Activated CD4-positive, CD25-positive, alpha-beta regulatory T cell treated with anti-CD3 and anti-CD28 coated beads, Interleukin-2, amount 50 U/mL, for 24 hours (primary cell): Measurements from ENCODE around the gene RIPOR1.

Experiments used
- ATAC-seq, 2 donors: fragments of 150-1000 bp; cut with Tn5 transposase; one replicate each; pipeline ENCODE4 v1.10.0; 2021; ENCODE audit warnings: mild to moderate bottlenecking in 1 of 2, moderate library complexity in 1 of 2

RIPOR1 gene

DNA sequence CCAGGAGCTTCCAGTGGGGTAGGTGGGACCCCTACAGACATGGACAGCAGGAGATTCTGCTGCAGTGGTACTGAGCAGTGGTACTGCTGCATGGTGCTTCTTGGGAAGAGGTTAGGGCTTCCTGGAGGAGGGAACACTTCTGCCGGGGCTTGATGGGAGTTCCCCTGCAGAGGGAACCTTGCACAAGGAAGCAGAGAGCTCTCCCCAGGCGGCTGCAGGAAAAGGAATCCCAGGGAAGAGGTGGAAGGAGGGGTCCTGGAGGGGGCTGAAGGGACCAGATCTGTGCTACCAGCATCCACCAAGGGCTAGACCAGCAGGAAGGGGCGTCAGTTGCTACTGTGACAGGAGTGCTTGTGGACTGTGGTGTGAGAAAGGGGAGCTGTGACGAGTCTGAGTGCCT, 10.6 kb downstream of the RIPOR1 start:
- ATAC-seq = no peak

- ATAC-seq = no peak
These were observed 11.3 kb downstream of the RIPOR1 start for GRCh38 chr16:67539691-67540635.

- no peak for ATAC-seq
These were observed 12.1 kb downstream of the RIPOR1 start for GRCh38 chr16:67540756-67541155.

GRCh38 chr16:67541391-67542263, 13.0 kb downstream of the RIPOR1 start:
- no peak for ATAC-seq

DNA sequence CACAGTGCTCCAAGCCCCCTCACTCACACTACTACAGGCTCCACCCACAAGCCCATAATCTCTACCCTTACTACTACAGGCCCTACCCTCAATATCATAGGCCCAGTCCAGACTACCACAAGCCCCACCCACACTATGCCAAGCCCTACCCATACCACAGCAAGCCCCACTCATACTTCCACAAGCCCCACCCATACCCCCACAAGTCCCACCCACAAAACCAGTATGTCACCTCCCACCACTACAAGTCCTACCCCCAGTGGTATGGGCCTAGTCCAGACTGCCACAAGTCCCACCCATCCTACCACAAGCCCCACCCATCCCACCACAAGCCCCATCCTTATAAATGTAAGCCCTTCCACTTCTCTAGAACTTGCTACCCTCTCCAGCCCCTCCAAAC, 13.8 kb downstream of the RIPOR1 start:
- peak; percentile 74 to 76 for ATAC-seq

- no peak for ATAC-seq
These were observed 14.4 kb downstream of the RIPOR1 start for GRCh38 chr16:67543036-67543435.

GRCh38 chr16:67543582-67543981, 15.0 kb downstream of the RIPOR1 start:
- no peak for ATAC-seq

DNA sequence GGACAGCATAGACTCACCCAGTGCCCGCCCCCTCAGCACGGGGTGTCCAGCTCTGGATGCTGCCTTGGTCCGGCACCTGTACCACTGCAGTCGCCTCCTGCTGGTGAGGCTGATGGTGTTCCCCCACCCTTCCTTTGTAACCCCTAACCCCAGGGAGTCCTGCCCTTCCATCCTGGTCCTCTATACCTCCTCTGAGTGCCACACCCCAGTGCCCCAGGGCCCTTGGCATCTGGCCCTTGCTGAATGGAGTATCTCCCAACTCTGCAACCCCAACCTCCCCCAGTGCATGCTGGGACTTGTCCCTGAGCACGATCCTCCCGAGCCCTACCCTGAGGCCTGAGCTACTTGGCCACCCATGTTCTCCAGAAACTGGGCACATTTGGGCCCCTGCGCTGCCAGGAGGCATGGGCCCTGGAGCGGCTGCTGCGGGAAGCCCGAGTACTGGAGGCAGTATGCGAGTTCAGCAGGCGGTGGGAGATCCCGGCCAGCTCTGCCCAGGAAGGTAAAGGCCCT, 15.8 kb downstream of the RIPOR1 start:
- ATAC-seq = no peak

DNA sequence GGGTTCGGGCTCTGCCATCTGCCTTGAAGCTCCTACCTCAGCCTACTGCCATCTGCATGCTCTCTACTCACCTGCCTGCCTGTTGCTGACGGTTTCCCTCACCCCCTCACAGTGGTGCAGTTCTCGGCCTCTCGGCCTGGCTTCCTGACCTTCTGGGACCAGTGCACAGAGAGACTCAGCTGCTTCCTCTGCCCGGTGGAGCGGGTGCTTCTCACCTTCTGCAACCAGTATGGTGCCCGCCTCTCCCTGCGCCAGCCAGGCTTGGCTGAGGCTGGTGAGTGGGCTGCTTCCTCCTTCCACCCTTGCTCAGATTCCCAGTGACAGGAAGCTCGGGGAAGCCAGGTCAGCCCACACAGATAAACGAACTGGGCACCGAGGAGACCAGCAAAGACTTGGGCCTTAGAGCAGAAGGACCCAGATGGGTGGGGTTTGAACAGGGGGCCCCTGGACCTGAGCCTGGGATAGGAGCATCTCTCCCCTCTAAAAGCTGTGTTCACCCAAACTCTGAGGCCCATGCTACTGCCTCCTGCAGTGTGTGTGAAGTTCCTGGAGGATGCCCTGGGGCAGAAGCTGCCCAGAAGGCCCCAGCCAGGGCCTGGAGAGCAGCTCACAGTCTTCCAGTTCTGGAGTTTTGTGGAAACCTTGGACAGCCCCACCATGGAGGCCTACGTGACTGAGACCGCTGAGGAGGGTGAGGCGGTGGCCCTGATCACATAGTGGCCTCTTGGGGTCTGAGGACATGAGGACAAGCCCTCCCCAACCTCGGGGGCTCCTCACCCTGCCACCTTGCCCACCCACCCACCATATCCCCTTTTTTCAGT, 16.4 kb downstream of the RIPOR1 start:
- ATAC-seq = no peak

- ATAC-seq = no peak
These were observed 17.0 kb downstream of the RIPOR1 start for GRCh38 chr16:67545665-67546024.

DNA sequence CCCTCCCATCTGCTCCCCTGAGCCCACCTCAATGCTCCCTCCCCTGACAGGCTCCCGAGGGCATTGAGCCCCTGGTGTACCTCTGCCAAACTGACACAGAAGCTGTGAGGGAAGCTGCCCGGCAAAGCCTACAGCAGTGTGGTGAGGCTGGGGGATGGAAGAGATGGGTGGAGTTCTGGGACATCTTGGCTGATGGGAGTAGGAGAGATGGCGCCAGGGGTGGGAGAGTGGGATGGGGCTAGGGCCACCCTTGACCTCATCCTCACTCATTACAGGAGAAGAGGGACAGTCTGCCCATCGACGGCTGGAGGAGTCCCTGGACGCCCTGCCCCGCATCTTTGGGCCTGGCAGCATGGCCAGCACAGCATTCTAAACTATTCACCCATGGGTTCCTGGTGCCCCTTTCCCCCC, 17.5 kb downstream of the RIPOR1 start:
- ATAC-seq = no peak

DNA sequence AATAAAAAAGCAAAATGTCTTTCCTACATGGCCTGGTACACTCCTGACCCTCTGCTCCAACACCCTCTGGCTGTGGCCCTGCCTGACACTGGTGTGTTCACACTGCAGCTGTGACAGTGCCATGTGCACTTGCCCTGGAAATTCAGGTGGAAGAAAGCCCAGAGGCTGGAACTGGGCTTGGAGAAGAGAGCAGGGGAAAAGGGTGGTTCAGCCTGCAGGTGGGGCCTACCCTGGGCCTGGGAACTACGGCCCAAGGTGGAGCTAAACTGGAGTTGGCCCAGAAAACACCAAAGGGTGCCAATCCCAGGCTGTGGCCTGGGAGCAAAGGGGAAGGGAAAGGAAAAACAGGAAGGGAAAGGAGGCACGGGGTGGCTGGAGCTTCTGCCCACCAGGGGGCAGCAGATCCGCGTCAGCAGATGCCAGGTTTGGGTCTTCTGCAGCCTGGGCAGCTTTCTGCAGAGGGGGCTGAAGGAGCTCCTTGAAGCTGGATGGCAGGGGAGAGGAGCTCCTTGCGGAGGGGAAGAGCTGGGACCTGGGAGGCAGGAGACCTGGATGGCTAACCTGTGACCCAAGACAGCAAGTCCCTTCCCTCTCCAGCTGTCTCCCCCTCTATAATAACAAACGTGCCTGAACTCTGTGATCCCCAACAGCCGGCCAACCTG, 18.3 kb downstream of the RIPOR1 start:
- peak; percentile 57 to 64 for ATAC-seq

GRCh38 chr16:67547423-67548264, 19.0 kb downstream of the RIPOR1 start:
- ATAC-seq = peak; percentile 12 to 32

GRCh38 chr16:67548265-67549126, 19.9 kb downstream of the RIPOR1 start:
- ATAC-seq = peak; percentile 30 to 48

GRCh38 chr16:67549240-67549639, 20.6 kb downstream of the RIPOR1 start:
- no peak for ATAC-seq

DNA sequence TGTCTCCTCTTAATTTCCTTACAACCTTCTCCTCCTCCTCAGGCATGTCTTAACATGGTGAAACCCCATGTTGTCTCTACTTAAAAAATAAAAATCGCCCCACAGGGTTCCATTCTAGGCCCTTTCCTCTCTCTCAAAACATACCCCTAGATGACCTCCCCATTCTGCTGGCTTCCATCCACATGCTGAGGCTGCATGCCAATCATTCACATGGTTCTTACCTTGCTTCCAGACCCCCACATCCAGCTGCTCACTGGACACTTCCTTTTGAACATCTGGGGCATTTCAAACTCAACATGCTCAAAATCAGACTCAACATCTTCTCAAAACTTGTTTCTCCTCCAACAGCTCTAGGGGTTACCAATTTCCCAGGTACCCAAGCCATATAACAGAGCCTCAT, 21.3 kb downstream of the RIPOR1 start:
- no peak for ATAC-seq

- no peak for ATAC-seq
These were observed 22.5 kb downstream of the RIPOR1 start for GRCh38 chr16:67551091-67551490.

DNA sequence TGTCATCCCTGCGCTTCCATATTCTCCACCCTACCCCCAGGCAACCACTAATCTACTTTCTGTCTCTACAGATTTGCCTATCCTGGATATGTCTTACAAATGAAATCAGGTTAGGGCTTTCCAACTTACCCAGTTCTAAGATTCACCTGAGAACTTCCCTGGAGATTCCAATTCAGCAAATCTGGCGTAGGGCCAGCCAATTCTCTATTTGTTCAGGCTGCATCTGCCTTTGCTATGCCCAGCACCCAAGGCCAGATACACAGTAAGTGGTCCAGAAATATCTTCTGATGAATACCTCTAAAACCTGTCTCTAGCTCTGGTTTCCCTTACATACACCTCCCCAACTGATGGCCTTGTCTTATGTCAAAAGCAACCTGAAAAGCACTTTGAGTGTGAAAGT, 23.3 kb downstream of the RIPOR1 start:
- ATAC-seq = no peak

DNA sequence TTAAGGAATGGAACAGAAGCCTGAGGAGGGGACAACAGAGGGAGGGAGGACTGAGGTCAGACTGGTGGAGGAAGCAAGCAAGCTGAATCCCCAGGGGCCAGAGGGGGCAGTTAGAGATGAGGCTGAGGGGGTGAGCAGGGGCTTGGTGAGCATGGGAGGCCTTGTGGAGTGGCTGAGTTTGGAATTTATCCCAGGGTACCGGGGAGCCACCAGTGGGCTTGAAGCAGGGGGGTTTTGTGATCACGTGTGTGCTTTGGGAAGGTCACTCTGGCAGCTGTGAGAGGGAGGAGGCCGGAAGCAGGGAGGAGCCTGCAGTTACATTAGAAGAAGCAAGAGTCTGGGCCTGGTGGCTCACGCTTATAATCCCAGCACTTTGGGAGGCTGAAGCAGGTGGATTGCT, 23.8 kb downstream of the RIPOR1 start:
- no peak for ATAC-seq

DNA sequence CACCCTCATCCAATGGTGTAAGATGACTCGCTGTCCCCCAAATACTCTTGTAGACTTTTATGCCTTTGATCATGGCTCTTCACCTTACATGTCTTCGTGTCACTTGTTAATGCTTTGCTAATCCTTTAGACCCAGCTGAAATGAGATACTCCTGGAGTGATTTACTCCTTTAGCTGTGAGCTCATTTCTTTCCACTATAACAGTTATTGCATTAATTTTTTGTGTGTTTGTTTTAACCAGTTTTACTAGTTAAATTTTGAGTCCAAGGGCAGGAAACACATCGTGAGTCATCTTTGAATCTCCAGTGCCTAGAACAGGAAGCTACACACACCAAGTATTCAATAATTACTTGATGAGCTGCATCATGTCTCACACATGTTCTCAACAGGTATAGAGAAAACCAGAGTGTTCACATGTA, 27.2 kb downstream of the RIPOR1 start:
- ATAC-seq = peak; percentile 96 to 99
